Measurements from ENCODE around the gene ARL6IP5.

- TF ChIP-seq POLR2AphosphoS5 (IDR thresholded peaks at IDR 0.05; ENCODE audit: low read depth, low read length), result no peak
- TF ChIP-seq POLR2A (IDR thresholded peaks at IDR 0.05; ENCODE audit: low read depth, low read length), result no peak
These were observed 58.2 kb downstream of the ARL6IP5 start for GRCh38 chr3:69142797-69143454.

Measured in GM12891 (cell line).